ENCODE results near the gene ARPC1A.

The ARPC1A gene

DNA sequence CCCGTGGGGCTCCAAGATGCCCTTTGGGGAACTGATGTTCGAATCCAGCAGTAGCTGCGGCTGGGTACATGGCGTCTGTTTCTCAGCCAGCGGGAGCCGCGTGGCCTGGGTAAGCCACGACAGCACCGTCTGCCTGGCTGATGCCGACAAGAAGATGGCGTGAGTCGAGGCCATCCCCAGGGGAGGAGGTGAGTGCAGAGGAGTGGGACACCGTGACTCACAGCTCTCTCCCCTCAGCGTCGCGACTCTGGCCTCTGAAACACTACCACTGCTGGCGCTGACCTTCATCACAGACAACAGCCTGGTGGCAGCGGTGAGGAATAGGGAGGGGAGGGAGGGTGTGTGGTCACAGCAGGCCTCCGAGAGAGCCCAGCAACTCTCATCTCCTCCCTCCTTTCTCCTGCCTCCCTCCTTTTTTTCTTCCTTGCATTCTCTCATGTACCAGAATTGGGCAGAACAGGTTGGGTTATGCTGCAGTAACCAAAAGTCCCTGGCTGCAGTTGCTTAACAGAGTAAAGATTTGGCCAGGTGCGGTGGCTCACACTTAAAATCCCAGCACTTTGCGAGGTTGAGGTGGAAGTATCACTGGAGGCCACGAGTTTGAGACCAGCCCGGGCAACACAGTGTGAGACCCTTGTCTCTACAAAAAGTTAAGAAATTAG is 65.4 kb downstream of the ARPC1A start:
- DNase-seq (ENCODE audit: low read depth), result no peak

DNA sequence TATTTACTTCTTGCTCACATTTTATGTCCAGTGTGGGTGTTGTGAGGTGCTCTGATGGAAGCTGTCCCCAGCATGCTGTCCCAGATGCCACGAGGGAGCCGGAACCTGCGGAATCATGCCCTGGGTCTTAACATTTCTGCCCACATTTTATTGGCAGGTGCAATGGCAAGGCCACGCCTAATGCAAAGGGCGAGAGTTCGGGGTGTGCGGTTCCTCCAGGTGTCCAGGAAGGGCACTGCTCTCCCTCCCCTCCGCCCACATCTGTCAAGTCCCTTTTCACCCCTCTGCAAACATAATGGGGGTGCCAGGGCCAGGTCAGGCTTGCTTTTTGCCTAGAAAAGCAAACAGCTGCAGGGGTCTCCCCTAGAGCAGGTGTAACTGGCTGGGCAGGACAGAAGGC is 66.3 kb downstream of the ARPC1A start:
- DNase-seq (ENCODE audit: low read depth), result no peak

DNA sequence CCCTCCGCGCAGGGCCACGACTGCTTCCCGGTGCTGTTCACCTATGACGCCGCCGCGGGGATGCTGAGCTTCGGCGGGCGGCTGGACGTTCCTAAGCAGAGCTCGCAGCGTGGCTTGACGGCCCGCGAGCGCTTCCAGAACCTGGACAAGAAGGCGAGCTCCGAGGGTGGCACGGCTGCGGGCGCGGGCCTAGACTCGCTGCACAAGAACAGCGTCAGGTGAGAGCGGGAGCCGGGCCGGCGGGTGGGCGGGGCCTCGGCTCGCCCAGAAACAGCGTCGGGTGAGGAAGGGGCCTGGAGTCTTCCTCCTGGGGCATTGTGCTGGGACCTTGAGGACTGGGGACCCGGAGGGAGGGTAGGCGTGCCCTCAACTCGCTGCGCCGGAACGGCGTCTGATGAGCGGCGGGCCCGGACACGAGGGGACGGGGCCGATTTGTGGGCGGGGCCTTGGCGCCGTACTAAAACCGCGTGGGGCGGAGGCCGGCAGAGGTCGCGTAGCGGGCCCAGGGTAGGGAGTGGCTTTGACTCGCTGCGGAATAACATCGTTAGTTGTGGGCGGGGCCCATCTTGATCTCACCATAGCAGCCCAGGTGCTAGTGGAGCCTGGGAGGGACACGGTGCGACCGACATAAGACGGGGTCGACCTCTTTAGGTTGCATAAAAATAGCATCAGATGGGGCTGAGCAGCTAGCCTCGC is 67.1 kb downstream of the ARPC1A start:
- DNase-seq (ENCODE audit: low read depth), result no peak

DNA sequence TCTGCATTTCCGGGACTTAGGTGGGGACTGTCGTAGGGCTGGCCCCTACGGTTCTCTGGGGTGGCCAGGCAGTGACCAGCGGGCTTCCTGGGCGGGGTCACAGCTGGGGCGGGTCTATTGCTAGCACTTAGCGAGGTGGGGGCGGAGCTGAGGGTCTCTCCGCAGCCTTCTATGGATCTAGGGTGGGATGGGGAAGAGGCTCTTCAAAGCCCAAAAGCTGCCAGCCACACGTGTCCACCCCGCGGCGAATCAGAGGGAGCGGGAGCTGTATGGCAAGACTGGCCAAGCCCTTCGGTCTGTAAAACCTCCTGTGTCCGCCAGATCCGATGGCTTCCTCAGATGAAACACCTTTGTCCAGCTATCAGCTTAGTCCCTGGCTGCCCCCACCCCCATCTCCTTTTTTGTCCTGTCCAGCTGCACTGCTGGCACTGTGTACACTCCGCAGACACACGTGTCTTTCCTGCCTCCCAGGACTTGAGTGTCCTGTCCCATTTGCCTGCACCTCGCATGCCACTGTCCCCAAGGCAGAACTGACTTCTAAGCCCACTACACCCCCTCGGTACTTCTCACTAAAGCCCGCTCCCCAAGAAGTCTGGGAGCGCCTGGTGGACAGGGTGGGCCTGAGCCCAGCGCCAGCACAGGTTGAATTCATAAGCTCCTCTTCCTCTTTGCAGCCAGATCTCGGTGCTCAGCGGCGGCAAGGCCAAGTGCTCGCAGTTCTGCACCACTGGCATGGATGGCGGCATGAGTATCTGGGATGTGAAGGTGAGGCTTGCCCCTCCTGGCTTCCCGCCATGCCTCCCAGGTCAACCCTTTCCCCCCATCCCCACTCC is 67.9 kb downstream of the ARPC1A start:
- DNase-seq (ENCODE audit: low read depth), result no peak

DNA sequence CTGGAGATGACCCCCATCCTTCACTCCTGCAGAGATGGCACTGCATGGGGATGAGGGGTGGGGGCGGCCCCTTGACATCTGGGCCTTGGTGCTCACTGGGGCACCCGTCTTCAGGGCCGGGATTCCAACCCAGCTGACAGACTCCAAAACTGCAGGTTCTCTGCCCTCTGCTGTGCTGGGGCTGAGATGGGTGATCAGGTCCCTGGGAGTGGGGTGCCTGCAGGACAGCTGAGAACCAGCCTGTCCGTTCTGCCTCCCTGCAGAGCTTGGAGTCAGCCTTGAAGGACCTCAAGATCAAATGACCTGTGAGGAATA is 68.4 kb downstream of the ARPC1A start:
- DNase-seq (ENCODE audit: low read depth), result no peak

DNA sequence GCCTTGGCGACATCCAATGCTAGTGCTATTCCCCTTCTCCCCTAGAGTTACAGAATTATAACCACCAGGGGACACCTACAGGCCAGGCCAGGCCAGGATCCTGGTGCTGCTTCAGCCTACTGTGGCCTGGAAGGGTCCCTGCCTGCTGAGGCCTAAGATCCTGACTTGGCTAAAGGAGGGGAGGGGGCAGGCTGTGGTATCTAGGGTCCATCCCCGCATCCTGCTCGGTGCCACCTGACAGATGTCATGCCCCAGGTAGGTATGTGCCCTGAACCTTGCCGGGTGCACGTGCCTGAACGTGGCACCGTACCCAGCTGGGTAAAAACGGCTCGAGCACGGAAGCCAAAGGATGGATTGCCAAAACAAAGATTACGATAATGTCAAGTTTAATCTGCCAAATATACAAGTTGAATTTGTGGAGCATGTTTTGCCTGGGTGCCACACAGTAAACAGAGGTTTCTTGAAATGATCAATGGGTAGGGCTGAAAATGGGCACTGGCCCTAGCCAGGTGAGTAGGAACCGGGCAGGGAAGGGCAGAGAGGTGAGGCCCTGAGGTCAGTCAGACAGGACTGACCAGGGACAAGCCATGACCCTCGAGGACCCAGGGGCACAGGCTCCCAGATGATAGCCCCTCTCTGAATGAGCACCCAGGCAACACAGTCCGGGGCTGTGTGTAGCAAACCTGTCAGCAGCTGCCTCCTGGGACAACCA is 70.1 kb downstream of the ARPC1A start:
- DNase-seq (ENCODE audit: low read depth), result no peak

DNA sequence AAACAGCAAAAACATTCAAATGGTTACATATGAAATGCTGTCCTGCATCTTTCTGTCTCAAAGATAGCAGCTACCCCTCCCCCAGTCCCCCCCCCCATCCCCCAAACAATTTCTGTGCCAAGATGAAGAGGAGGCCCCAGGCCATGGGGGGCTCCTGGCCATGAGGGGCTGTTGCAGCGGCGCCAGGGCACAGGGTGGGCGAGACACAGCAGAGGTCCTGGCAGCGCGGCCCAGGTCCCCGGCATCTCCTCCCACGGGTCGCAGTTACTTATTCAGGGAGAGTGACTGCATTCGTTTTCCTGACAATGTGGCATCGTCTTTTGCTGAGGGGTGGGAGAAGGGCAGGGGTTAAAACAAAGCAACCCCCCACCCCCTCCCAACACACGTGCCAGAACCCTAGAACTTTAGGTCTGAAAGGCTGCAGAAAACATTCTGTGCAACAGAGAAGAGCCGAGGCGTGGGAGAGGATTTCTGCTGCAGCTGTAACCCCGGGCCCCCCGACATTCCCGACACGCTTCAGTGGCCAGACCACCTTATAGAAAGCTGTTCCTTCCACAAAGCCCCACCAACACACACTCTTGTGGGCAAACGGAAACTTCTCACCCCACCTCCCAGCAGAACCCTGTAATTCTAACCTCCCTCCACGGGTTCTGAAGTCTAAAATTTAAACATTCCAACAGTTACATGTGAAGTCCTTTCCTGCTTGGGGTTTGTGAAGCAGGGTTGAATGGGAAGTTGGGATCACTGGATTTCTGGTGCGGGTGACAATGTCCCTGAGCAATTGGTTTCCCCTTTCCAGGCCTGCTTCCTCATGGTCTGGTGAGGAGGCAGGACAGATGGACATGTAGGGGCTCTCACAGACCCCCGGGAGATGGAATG is 71.0 kb downstream of the ARPC1A start:
- no peak for DNase-seq (ENCODE audit: low read depth)

DNA sequence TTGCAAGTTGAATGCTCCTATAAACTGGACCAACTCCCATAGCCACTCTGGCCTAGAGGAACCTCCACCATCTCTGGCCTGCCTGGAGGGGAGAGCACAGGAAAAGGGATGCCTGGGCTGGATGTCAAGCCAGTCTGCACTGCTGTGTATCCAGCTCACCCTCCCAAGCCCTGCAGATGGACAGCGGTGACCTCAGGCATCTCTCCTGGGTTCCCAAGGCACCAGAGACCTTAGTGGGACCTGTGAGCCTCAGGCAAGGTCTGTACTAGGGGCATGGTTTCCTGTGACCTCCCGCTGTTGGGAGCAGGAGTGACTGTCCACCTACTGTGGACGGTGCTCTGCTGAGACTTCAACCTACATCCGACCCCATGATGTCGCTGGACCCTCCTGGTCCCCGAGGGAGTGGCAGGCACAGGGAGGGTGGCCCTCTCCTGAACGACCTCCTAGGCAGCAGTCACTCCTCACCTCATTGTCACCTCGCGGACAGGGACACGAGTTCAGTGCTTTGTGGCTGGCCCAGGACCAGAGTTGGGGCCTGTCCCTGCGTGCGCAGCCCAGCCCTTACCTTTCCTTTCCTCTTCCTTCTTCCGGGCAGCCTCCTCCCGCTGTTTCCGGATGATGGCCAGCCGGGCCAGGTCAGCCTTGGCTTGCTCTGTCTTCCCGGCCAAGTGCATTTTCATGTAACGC is 71.7 kb downstream of the ARPC1A start:
- no peak for DNase-seq (ENCODE audit: low read depth)

DNA sequence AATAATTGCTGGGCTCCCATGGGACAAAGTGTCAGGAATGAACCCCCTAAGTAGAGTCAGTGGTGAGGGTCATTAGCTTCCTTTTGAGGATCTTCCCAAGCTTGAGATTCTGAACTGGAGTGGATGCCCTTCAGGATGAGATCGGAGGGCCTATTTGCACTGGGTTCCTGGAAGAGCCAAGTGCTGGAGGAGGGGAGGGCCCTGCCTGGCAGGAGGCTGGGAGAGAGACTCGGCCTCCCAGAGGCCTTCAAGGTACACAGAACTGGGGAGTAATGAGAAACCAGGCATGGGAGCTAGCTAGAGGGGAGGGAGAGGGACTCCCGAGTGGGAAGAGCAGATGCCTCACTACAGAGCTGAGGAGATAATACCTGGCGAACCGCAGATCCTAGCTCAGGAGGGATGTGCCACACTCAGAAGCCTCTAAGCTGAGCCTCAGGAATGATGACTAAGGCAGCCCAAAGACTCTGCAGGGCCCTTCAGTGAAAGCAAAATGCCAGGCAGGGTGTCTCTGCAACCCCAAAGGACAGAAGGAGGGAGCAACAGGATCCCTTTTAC is 73.3 kb downstream of the ARPC1A start:
- DNase-seq (ENCODE audit: low read depth), result no peak

DNA sequence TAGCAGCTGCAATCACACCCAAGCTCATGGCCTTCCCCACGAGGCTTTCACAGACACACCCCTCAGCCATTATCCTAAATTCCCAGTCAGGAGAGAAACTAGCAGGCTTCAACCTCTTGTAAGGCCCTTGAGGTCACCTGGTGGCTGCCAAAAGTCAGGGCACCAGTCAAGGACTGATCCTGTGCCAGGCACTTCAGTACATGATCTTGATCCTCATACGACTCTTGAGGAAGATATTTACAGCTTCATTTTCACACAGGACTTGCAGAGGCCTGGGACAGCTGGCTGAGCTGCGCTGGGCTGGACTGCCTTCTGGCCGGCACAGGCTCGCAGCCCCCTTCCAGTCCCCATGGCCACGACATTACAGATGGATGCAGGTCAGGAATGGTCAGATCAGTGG is 73.9 kb downstream of the ARPC1A start:
- DNase-seq (ENCODE audit: low read depth), result no peak

DNA sequence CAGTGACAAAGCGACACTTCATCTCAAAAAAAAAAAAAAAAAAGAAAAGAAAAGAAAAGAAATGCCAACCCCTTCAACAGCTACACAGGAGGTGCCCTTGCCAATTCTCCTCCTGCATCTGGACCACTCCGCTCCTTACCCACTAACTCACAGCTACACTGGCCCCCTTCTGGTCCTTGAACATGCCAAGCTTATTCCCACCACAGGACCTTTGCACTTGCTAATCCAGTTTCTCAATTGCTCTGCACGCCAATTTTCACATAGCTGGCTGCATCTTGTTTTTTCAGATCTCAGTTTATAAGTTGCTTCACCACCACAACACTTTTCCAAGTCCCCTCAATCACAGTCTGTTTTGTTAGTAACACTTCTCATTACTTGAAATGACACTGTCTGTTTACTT is 77.2 kb downstream of the ARPC1A start:
- DNase-seq (ENCODE audit: low read depth), result no peak

DNA sequence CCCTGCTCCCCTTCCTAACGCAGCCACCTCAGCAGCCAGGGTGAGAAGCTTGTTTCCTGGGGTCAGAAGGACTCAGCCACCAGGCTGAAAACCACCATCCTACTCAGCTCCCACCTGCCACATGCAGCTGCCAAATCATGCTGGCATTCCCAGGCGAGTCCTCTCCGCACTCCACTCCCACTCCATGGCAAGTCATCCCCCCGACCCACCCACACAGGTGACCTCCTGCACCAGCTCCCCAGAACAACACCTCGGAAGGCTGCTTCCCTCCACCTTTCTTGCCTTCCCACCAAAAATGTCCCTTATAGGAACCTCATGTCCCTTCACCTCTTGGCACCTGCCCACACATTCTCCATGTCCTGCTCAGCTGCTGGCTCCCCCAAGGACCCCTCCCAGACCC is 78.1 kb downstream of the ARPC1A start:
- DNase-seq (ENCODE audit: low read depth), result no peak

DNA sequence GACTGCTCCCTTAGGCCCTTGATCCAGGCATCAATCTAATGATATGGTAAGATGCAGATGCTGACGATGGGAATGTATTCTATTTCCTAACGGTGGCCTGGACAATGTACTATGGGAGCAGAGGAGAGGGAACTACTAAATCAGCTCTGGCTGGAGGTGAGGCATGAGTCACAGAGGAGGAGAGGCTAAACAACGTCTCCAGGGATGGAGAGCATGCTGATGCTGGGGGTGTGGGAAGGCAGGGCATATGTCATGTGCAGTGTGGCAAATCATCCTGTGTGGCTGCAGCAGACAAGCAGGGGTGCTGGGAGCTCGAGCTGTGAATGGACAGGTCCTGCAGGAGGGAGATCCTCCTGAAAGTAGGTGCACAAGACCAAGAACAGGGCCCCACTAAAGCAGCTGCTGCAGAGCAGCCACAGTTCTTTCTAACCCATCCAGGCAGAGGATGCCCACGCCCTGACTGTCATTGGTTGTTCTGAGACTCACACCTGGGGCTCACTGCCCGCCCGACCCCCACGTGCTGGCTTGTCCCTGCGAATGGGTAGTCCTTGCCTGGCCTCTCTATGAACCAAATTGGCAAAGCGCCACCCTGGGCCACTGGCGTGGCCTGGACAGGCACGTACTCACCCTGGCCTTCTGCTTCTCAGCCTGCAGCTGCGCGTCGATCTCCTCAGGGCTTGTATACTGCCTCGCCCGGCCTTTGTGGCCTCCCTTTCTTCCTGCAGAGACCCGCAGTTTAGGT is 78.7 kb downstream of the ARPC1A start:
- no peak for DNase-seq (ENCODE audit: low read depth)

DNA sequence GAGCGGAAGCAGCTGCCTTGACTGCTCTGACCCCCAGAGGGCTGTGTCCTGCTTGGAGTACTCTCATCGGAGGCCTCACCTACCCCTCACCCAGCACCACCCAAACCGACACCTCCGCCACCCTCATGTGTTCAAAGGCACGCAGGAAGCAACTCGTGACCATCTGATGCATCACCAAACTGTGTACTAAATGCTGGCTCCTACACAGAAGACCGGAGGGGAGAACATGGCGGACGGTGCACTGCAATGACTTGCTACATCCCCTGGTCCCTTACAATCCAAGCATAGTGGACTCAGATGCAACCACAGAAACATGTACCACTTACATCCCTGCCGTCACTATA is 79.3 kb downstream of the ARPC1A start:
- no peak for DNase-seq (ENCODE audit: low read depth)

DNA sequence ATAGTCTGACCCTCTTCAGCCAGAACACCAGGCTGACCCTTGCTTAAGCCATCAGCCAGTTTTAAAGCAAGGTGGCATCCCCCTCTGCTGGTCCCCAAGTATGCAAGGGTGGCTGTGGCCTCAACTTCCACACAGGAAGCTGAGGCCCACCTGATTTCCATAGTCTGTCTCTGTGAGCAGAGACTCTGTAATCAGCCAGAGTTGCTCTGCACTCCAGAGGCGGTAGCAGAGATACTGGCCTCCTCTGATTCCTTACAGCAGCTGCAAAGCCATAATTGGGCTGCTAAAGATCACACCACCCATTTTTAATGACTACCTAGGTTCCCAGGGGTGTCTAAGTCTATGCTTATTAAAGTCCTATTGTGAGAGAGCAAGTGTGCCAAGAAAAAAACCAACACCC is 80.9 kb downstream of the ARPC1A start:
- DNase-seq (ENCODE audit: low read depth), result no peak

DNA sequence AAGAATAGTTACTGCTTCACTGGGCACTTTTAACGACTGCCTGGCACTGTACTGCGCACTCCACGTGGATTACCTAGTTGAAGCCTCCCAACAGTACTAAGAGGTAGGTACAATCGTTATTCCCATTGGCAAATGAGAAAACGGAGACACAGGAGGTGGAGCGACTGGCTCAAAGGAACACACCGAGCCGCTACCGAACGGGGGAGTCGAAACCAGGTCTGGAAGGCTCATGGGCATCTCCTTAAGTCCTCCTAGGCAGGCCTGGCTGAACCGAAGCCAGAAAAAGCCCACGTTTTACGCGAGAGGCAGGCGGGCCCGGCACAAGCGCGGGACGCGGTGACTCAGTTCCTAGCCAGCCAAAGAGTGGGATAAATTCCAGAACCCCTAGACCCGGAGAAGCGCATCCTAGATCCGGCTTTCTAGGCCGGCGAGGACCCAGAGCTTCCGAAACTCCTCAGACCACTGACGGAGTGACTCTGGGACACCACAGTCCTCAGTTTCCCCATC is 82.2 kb downstream of the ARPC1A start:
- peak; percentile 76 for DNase-seq (ENCODE audit: low read depth)

DNA sequence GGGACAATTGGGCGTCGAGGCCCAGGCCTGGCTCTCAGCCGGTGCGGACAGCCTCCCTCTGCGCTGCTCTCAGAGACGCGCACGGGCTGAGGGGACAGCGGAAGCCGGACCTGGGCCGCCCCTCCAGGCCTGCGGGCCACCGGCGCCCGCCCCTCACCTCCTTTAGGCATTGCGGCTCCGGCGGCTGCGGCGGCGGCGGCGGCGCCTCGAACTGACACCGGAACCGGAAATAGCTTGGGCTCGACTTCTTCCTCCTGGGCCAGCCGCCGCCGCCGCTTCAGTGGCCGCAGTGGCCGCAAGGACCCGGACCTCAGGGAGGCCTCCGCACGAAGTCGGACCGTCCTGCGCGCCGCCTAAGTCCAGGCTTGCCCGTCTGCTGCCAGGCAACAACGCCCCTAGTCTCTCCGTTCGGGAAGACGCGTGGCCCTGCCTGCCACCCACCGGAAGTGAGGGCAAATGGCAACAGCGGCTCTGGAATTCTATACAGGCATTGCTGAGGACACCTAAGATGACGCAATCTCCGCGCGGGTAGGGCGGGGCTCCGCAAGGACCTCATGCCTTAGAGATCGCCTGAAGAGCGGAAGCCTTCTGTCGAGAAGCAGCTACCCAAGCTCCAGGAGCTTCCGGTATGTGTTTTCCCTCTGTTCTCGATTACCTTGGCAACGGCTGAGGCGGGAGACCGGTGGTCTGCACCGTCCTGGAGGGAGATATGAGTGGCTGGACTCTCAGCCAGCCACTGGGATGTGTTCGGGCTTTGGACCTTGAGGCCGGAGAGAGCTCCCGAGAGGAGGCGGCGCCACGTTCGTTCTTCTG is 82.9 kb downstream of the ARPC1A start, which contains the start of the genes BUD31 and PDAP1:
BUD31 (plus strand) TSS at position 591 of the 813 bp plus-strand sequence. CDS start 2,124 bp downstream, outside the sequence.
PDAP1 (minus strand) TSS at position 219 of the 813 bp plus-strand sequence; CDS start at position 170, 49 bp downstream.
- peak; percentile 84 for DNase-seq (ENCODE audit: low read depth)

DNA sequence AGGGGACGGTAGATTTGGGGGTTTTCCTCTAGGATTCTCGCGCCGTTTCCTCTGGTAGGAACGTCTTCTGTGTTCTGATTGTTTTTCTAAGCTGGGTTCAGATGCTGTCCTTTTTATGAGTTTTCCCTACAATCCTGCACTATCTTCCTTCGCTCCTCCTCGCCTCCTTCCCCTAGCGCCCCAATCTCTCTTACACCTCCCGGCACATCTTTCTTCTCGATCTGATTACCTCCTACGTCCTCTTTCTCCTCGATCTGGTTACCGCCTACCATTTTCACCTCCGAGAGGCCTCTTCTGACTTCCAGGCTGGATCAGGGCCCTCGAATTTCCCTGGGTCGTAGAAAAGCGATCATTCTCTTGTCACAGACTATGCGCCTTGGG is 83.5 kb downstream of the ARPC1A start:
- DNase-seq (ENCODE audit: low read depth), result no peak

DNA sequence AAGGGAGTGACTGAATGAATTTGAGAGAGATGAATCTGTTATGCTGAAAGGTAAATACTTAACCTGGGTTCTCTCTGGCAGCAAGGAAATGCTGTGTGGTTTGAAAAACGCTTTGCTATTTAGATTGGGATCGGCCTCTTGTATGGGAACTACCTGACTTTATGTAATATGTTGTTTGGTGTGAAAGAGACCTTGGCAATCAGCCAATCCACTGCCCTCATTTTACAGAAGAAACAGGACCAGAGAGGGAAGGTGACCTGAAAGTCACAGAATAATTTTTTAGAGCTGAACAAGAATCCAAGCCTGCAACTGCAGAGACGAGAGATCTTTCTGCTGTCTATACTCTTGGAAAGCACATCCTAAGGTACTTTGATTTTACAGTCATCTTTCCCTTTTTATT is 84.1 kb downstream of the ARPC1A start:
- DNase-seq (ENCODE audit: low read depth), result no peak

Data from stromal cell of bone marrow (primary cell).